GM21447 (cell line): ENCODE measurements around the gene RALGPS1.

ENCODE experiments used
- ATAC-seq: cut with Tn5 transposase; IDR thresholded peaks from one replicate; pipeline ENCODE4 v1.9.1; 2021; ENCODE audit not compliant: unreplicated experiment

RALGPS1 gene

GRCh38 chr9:127182901-127183746 is 268.5 kb downstream of the RALGPS1 start:
- ATAC-seq = no peak

DNA sequence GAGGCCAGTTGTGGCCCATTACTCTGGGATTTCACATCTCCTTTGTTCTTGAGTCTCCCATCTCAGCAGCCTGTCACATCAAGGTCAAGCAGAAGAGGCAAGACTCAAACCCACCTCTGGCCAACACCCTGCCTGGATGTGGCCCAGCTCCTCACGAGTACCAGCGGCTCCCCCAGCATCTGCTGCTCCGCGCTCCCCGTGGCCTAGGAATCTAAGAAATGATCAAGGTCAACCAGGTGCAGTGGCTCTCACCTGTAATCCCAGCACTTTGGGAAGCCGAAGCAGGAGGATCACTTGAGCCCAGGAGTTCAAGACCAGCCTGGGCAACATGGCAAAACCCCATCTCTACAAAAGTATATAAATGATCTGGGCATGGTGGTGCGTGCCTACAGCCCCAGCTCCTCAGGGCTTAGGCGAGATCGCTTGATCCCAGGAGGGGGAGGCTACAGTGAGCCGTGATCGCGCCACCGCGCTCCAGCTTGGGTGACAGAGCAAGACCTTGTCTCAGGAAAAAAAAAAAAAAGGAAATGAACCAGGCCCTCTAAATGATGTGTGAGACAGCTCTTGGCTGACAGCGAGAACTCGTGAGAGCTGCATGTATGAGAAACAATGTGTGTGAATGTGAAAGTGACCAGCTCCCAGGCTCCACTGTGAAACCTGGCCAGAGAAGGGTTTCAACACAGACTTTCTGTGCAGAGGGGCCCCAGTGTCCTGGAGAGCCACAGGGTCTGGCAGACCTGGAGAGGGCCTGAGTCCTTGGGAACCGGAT is 269.4 kb downstream of the RALGPS1 start:
- ATAC-seq = no peak

DNA sequence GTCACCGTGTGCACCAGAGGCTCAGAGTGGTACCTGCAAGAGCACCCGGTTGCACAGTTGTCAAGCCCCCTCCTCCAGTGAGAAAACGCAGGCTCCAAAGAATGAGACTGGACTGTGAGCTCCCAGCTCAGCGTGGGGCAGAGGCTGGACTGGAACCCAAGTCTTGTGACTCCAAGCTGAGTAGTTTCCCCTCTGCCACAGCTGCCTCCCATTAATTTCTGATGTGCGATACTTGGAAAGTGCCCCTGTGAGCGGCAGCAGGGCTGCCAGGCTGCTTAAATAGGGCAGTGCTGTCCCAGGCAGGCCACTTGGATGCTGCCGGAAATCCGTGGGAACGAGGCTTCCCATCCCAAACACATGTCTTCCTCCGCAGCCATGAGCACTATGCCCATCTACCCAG is 270.1 kb downstream of the RALGPS1 start:
- no peak for ATAC-seq

DNA sequence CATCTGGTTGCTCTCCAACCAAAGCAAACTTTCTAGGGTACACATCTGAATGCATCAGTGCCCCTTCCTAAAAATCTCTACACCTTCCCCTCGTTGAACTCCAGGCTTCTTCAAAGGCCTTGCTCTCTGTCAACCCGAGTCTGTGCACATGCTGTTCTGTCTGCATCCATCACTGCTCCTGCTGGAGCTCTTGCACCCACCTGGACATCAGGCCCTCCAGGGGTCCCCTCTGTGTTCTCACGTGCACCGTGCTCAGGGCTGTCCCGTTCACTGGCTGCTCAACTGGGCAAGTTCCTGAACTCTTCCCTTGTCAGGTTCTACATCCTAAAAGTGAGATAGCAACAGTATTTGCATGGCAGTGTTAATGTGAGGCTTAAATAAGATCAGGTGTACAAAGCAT is 270.6 kb downstream of the RALGPS1 start:
- no peak for ATAC-seq

GRCh38 chr9:127185931-127186781 is 271.6 kb downstream of the RALGPS1 start:
- no peak for ATAC-seq

DNA sequence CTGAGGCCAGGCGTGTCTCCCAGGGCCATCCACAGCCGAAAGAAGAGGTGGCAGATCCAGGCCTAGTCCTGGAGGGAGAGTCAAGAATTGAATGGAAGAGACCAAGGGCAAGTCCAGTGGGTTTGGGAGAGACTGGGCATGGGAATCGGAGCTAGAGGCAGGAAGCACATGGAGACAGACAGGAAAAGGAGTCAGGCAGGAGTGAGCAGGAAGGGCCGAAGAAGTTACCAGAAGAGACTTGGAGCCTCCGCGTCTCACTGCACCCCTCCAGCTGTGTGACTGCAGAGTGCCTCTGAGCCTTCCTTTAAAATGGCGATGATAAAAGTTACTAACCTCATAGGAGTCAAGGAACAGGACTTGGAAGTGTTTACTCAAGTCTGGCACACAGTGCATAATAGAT is 272.2 kb downstream of the RALGPS1 start:
- ATAC-seq = no peak

DNA sequence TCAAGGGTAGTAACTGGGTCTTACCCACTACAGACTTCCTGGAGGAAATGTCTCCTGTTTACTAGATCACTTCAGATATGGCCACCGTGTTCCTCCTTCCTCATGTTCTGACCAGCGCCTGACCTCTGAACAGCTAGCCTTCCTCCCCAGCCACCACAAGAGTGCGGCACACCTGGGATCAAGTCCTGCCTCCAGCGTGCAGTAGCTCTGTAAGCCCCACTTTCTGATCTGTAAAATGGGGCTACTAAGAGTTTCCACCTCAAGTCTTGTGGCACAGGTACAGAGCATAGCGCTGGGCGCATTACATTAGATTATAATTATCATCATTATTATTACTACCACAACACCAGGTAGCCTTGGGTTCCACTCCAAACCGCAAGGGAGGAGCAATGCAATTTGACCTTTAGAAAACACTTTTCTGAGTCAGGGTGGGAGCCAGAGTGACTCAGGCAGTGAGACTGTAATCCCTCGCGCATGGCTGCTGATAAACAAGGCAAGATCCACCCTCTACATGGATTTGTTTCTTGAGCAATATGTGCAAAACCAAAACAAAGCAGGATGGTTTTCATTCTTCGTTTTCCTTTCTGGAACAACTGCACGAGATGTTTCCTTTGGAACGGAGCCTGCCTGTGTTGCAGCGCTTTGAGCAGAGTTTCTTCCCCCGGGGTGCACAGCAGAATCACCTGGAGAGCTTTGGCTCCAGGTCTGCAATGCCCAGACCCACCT is 272.8 kb downstream of the RALGPS1 start:
- ATAC-seq = no peak

GRCh38 chr9:127188396-127188795 is 273.8 kb downstream of the RALGPS1 start:
- no peak for ATAC-seq

DNA sequence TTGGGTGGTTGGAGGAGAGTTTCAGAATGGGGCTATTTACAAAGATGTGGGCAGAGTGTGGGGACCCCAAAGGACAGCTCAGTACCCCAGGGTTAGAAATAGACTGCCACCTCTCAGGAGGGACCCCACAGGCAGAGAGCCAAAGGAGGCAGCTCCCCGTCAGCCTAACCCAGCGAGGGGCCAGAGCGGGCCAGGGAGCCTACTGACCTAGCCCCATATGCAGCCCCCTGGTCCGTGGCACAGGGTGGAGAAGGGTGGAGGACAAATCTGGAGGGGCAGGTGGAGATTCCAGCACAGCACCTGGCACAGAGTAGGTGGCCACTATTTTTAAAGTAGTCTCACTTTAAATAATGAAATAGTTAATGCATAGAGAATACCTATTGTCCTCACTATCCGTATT is 275.0 kb downstream of the RALGPS1 start:
- ATAC-seq = no peak

GRCh38 chr9:127192744-127193143 is 278.2 kb downstream of the RALGPS1 start:
- ATAC-seq = no peak

GRCh38 chr9:127193483-127193882 is 278.9 kb downstream of the RALGPS1 start:
- no peak for ATAC-seq

- ATAC-seq = no peak
Observed at GRCh38 chr9:127194881-127195713, 280.5 kb downstream of the RALGPS1 start.

DNA sequence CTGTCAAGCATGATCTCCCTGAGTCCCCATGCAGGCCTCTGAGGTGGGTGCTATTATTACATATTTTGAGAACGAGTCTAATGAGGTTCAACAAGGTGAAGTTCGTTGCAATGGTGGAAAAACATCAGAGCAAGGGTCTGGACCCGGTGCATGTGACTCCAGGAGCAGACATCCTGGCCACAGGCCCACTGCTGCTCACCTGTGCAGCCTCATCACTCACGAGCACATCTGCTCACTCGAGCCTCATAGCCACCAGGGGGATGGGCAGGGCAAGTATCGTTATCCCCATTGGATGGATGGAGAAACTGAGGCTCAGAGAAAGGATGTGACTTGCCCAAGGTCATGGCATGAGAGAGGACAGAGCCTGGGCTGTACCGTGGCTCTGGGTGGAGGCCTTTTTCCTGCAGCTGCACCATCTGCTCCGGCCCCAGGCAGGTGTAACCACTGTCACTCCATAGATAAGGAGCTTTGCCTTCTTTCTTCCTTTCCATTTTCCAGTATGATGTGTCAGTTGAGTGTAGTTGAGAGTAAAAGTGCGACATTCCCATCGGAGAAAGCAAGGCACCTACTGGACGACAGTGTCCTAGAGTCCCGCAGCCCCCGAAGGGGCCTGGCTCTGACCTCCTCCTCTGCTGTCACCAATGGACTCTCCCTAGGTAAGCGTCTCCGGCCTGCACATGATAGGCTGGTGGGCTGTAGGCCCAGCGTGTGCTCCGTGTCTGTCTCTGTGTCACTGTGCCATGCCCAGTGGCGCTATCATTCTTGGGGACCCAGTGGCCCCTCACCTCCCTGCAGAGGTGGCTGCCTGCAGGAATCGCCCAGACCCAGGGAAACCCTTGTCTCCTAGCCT is 281.6 kb downstream of the RALGPS1 start:
- no peak for ATAC-seq

DNA sequence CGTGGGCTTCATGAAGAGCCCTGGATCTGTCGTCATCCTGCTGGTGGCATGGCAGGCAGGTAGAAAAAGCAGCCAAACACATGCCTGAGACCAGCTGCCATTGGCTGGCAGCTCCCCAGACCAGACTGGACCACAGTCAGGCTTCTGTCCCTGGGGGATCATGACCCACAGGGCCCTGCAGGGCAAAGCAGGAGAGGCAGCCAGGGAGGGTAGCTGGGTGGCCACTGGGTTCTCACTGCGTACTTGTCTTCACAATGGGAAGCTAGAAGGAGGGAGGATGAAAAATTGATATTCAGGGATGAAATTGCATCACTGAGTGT is 282.2 kb downstream of the RALGPS1 start:
- ATAC-seq = no peak

DNA sequence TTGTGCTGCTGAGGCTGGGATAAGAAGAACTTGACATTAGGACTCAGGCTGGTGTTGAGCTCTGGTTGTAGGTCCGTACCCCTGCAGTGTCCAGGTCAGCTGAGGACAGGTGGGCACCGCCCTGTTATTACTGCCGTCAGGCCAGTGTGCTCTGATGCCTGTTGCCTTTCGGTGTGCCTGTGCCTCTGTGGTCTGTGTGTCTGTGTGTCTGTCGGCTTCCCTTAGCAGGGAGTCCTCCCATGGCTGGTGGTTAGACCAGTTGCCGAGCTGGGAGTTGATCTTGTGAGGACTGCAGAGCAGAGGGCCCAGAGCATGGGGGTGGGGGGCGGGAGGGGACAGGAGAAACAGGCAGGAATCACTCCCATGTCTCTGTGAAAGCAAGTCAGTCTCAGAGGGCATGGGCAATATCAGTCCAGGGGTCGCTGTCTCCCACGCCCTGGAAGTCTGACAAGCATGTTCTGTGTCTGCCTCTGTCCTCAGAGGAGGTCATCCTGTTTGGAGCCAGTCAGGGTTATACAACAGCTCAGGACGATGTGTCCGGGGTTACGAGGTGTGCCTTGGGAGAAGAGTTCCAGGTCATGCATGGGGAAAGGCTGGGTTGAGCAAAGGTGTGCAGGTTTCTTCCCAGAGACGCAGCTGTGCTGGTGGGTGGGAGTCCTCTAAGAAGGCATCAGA is 282.7 kb downstream of the RALGPS1 start:
- no peak for ATAC-seq

- ATAC-seq = no peak
Observed at GRCh38 chr9:127197861-127198430, 283.4 kb downstream of the RALGPS1 start.

GRCh38 chr9:127198587-127198986 is 284.0 kb downstream of the RALGPS1 start:
- ATAC-seq = no peak
